ENCODE measurements around the gene MYO1F. TPM values are rescaled to one million over a fixed set of nuclear protein-coding genes. Genes with fewer than 3 reads are reported as not detected.
A peak's percentile ranks its signal among the peaks of the same experiment; 100 is the strongest.
"Not testable (repeated sequence)": the region's sequence is repeated elsewhere in the genome, so short reads cannot be mapped to it uniquely, and the experiment has no call there.

MYO1F gene
- polyA plus RNA-seq, 3 donors: 121 to 707 (median 197) TPM

DNA sequence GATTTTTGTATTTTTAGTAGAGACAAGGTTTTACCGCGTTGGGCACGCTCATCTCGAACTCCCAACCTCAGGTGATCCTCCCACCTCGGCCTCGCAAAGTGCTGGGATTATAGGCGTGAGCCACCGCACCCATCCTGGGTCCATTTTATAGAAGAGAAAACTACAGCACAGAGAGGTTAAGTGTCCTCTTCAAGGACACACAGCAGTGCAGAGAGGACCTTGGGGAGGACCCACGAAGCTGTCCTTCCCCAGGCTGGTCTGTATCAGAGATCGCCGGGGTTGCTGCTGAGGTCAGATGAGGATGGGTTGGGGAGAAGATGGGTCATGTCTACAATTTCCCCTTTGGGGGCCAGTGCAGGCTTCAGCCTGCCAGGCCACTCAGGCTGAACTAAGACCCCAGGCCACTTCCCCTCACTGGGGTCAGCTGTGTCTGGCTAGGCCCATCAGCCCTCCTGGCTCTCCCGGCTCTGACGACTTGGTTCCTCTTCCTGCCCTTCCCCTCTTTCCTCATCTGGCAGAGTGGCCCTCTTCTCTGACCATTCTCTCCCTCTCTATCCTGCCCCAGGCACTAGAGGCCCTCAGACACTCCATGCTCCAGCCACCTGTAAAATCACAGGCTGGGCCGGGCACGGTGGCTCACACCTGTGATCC lies 9.6 kb downstream of the MYO1F start:
- Mint-ChIP-seq H3K4me3 (peak overlapping the region; percentile 73 to 80), H3K36me3 (peaks cover 48 to 73% of the 10 kb centered on the region in 2 donors), H3K27ac (peak overlapping the region; percentile 97 to 99 (median 99)), H3K9me3 (peaks cover 0 to 1% (median 0%) of the 10 kb centered on the region in 7 donors), H3K27me3 (ENCODE audit: low read depth in 3 of 3) (peaks cover 0 to 5% (median 1%) of the 10 kb centered on the region in 3 donors), H3K4me1 (peaks cover 89% of the 10 kb centered on the region)
- peak; percentile 90 to 97 (median 91) for DNase-seq
- TF ChIP-seq CTCF (IDR thresholded peaks at IDR 0.05): no peak
- intact Hi-C loops (cut with micrococcal nuclease): loop anchor here in 1 of 2 donors (5.0 kb wide), 1 partner anchor 80 kb away; no protein-coding TSS in a partner anchor
- Histone ChIP-seq H3K4me2 (replicated peaks; ENCODE audit: extremely low read depth, low read length, poor library complexity, severe bottlenecking) (peak overlapping the region; percentile 99), H3K79me2 (ENCODE audit: insufficient read depth, low read length) (peaks cover 99% of the 10 kb centered on the region), H3K9ac (ENCODE audit: insufficient read depth, low read length, poor library complexity, severe bottlenecking) (peak overlapping the region; percentile 61), H3K27ac (ENCODE audit: low read depth in 1 of 2, low read length in 2 of 2) (peak overlapping the region; percentile 90 to 92), H3K9me3 (replicated peaks in 1 of 2; ENCODE audit: control insufficient read depth in 1 of 2, insufficient read depth in 1 of 2, low read length in 2 of 2) (no peaks in the 10 kb centered on the region), H4K20me1 (ENCODE audit: insufficient read depth, low read length) (peaks cover 68% of the 10 kb centered on the region), H2AFZ (ENCODE audit: insufficient read depth, low read depth, low read length, poor library complexity, severe bottlenecking) (no peak overlapping the region), H3K4me1 (ENCODE audit: control insufficient read depth in 1 of 2, insufficient read depth in 2 of 2, low read length in 2 of 2) (peaks cover 97 to 100% of the 10 kb centered on the region in 2 donors), H3K36me3 (replicated peaks in 1 of 2; ENCODE audit: control insufficient read depth in 1 of 2, insufficient read depth in 2 of 2, low read length in 2 of 2) (peaks cover 0 to 18% of the 10 kb centered on the region in 2 donors), H3K4me3 (replicated peaks in 1 of 3; ENCODE audit: low read depth in 2 of 3, low read length in 3 of 3) (peak overlapping the region in 1 of 3 experiments; percentile 100), H3K27me3 (ENCODE audit: control insufficient read depth in 2 of 2, insufficient read depth in 2 of 2, low read length in 2 of 2) (no peaks in the 10 kb centered on the region)
- 53% methylated on average over 6 of the region's 15 CpGs for WGBS (ENCODE audit: insufficient coverage)

- Mint-ChIP-seq H3K36me3 (peaks cover 41 to 71% of the 10 kb centered on the region in 2 donors), H3K9me3 (peaks cover 0 to 1% (median 0%) of the 10 kb centered on the region in 7 donors), H3K27ac (peak overlapping the region; percentile 97 to 99 (median 99)), H3K27me3 (ENCODE audit: low read depth in 3 of 3) (peaks cover 0 to 5% (median 1%) of the 10 kb centered on the region in 3 donors), H3K4me3 (peak overlapping the region in 1 of 2 donors; percentile 24), H3K4me1 (peaks cover 87% of the 10 kb centered on the region)
- Histone ChIP-seq H3K9me3 (replicated peaks in 1 of 2; ENCODE audit: control insufficient read depth in 1 of 2, insufficient read depth in 1 of 2, low read length in 2 of 2) (no peaks in the 10 kb centered on the region), H3K4me1 (ENCODE audit: control insufficient read depth in 1 of 2, insufficient read depth in 2 of 2, low read length in 2 of 2) (peaks cover 97 to 100% of the 10 kb centered on the region in 2 donors), H3K4me2 (replicated peaks; ENCODE audit: extremely low read depth, low read length, poor library complexity, severe bottlenecking) (peak overlapping the region; percentile 11), H3K27me3 (ENCODE audit: control insufficient read depth in 2 of 2, insufficient read depth in 2 of 2, low read length in 2 of 2) (no peaks in the 10 kb centered on the region), H2AFZ (ENCODE audit: insufficient read depth, low read depth, low read length, poor library complexity, severe bottlenecking) (no peak overlapping the region), H3K9ac (ENCODE audit: insufficient read depth, low read length, poor library complexity, severe bottlenecking) (no peak overlapping the region), H3K27ac (ENCODE audit: low read depth in 1 of 2, low read length in 2 of 2) (peak overlapping the region; percentile 90 to 92), H3K4me3 (replicated peaks in 1 of 3; ENCODE audit: low read depth in 2 of 3, low read length in 3 of 3) (peak overlapping the region in 1 of 3 experiments; percentile 100), H3K79me2 (ENCODE audit: insufficient read depth, low read length) (peaks cover 99% of the 10 kb centered on the region), H3K36me3 (replicated peaks in 1 of 2; ENCODE audit: control insufficient read depth in 1 of 2, insufficient read depth in 2 of 2, low read length in 2 of 2) (peaks cover 0 to 16% of the 10 kb centered on the region in 2 donors), H4K20me1 (ENCODE audit: insufficient read depth, low read length) (peaks cover 68% of the 10 kb centered on the region)
- no peak for TF ChIP-seq CTCF (IDR thresholded peaks at IDR 0.05)
- peak in 1 of 3 donors; percentile 43 for DNase-seq
- intact Hi-C loops (cut with micrococcal nuclease): loop anchor here in 1 of 2 donors (5.0 kb wide), 1 partner anchor 80 kb away; no protein-coding TSS in a partner anchor
- WGBS (ENCODE audit: insufficient coverage): no CpG with 5 or more reads among the region's 7 CpGs
These were observed 10.4 kb downstream of the MYO1F start for GRCh38 chr19:8566855-8567254.

GRCh38 chr19:8564866-8565265 lies 12.4 kb downstream of the MYO1F start:
- Histone ChIP-seq H3K4me3 (replicated peaks in 1 of 3; ENCODE audit: low read depth in 2 of 3, low read length in 3 of 3) (peak overlapping the region in 2 of 3 experiments; percentile 4 to 69), H3K27ac (ENCODE audit: low read depth in 1 of 2, low read length in 2 of 2) (peak overlapping the region; percentile 72 to 83), H3K4me2 (replicated peaks; ENCODE audit: extremely low read depth, low read length, poor library complexity, severe bottlenecking) (peak overlapping the region; percentile 75), H3K4me1 (ENCODE audit: control insufficient read depth in 1 of 2, insufficient read depth in 2 of 2, low read length in 2 of 2) (peaks cover 83 to 91% of the 10 kb centered on the region in 2 donors), H3K36me3 (replicated peaks in 1 of 2; ENCODE audit: control insufficient read depth in 1 of 2, insufficient read depth in 2 of 2, low read length in 2 of 2) (peaks cover 0 to 25% of the 10 kb centered on the region in 2 donors), H3K79me2 (ENCODE audit: insufficient read depth, low read length) (peaks cover 100% of the 10 kb centered on the region), H4K20me1 (ENCODE audit: insufficient read depth, low read length) (peaks cover 75% of the 10 kb centered on the region)
- DNase-seq; H3K27me3 ChIP-seq (ENCODE audit: control insufficient read depth in 2 of 2, insufficient read depth in 2 of 2, low read length in 2 of 2); H3K9me3 ChIP-seq (replicated peaks in 1 of 2; ENCODE audit: control insufficient read depth in 1 of 2, insufficient read depth in 1 of 2, low read length in 2 of 2); H3K27me3 Mint-ChIP-seq (ENCODE audit: low read depth in 3 of 3); H3K9ac ChIP-seq (ENCODE audit: insufficient read depth, low read length, poor library complexity, severe bottlenecking); H3K9me3 Mint-ChIP-seq; H2AFZ ChIP-seq (ENCODE audit: insufficient read depth, low read depth, low read length, poor library complexity, severe bottlenecking): not testable (repeated sequence)
- peak overlapping the region; percentile 72 to 75 for H3K4me3 Mint-ChIP-seq
- WGBS (ENCODE audit: insufficient coverage): 63% methylated on average over 5 of the region's 8 CpGs
- peaks cover 42 to 80% of the 10 kb centered on the region in 2 donors for H3K36me3 Mint-ChIP-seq
- peak overlapping the region; percentile 88 to 95 (median 93) for H3K27ac Mint-ChIP-seq
- H3K4me1 Mint-ChIP-seq: peaks cover 80% of the 10 kb centered on the region
- intact Hi-C loops (cut with micrococcal nuclease): loop anchor here in 1 of 2 donors (5.0 kb wide), 2 partner anchors 48 to 78 kb away; no protein-coding TSS in a partner anchor

Data from CD14-positive monocyte (primary cell).